Subcutaneous adipose tissue (tissue), 4 donors: ENCODE measurements around the gene TMEM11. TPM values are rescaled to one million over a fixed set of nuclear protein-coding genes. Genes with fewer than 3 reads are reported as not detected.

Experiments used
- total RNA-seq, 4 donors: library from RNA; depleted of rRNA; stranded (reverse); fragments of >200 nt; gene quantifications; one replicate each; pipeline ENCODE4 v1.1.0, GENCODE V29; 2016
- TF ChIP-seq, protein P1 (sequence below): fragments of 450-650 bp; IDR thresholded peaks from one replicate; pipeline ENCODE4 v1.5.1; 2016; ENCODE audit warnings: low read depth, mild to moderate bottlenecking, control low read depth, antibody characterized with exemption, moderate library complexity

Gene TMEM11
- 10 to 100 TPM; 22.0 to 30.1 (median 26.4) TPM for total RNA-seq

- TF ChIP-seq, protein P1, sequence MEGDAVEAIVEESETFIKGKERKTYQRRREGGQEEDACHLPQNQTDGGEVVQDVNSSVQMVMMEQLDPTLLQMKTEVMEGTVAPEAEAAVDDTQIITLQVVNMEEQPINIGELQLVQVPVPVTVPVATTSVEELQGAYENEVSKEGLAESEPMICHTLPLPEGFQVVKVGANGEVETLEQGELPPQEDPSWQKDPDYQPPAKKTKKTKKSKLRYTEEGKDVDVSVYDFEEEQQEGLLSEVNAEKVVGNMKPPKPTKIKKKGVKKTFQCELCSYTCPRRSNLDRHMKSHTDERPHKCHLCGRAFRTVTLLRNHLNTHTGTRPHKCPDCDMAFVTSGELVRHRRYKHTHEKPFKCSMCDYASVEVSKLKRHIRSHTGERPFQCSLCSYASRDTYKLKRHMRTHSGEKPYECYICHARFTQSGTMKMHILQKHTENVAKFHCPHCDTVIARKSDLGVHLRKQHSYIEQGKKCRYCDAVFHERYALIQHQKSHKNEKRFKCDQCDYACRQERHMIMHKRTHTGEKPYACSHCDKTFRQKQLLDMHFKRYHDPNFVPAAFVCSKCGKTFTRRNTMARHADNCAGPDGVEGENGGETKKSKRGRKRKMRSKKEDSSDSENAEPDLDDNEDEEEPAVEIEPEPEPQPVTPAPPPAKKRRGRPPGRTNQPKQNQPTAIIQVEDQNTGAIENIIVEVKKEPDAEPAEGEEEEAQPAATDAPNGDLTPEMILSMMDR: no peak
Observed at GRCh38 chr17:21214015-21214776, at the start of gene TMEM11. Gene TMEM11 (minus strand): TSS chr17:21214161. CDS start chr17:21214152, 9 bp downstream.

DNA sequence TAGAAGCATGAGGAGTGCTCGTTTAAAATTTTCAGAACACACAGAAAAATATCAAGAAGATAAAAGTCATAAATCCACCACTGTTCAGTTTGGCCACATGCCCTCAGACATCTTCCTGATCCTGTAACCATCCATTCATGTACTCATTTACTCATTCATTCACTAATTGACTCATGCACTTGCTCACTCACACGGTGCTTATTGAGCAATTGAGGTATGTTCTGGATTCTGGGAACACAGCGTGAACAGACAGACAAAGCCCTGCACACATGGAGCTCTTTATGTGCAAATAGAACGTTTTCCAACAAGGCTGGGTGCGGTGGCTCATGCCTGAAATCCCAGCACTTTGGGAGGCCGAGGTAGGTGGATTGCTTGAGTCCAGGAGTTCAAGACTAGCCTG lies 49.4 kb upstream of the TMEM11 start:
- TF ChIP-seq, protein P1: no peak

DNA sequence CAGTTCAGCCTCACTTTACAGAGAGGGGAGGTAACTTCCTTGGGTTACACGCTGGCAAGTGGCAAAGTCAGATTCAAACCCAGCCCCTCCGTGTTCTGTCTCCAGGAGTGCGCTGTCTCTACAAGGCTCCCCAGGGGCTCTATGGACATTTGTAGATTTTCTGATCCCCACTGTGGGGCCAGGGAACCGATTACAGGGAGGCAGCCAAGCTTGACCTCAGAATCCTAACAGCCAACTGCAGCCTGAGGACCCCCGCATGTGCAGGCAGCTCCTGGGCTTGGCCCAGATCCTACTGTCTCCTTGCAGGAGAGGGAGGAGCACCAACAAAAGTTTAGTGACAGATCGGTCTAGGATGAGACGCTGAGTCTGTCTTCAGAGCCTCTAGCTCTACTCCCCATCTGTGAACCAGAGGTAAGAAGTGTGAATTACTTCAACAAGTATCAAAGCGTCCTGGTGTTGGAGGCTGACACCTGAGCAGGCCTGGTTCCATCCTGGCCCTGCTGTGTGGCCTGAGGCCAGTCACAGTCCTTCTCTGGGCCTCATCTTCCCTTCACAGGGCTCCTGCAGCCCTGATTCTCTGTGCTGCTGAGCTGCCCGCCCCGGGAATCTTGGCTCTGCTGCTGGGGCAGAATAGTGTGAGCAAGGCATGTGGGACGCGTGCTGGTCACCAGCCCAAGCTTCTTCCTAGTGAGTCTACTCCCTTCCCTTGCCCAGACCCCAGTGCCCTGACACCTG lies 48.5 kb upstream of the TMEM11 start:
- TF ChIP-seq, protein P1: no peak

- TF ChIP-seq, protein P1: no peak
Observed at GRCh38 chr17:21258593-21258992, 44.6 kb upstream of the TMEM11 start.

- TF ChIP-seq, protein P1: no peak
Observed at GRCh38 chr17:21253646-21254441, 39.9 kb upstream of the TMEM11 start.

GRCh38 chr17:21252796-21253645 lies 39.1 kb upstream of the TMEM11 start, which contains the start of gene NATD1:
Gene NATD1 (minus strand): TSS chr17:21253410. CDS start chr17:21253264, 146 bp downstream.
- TF ChIP-seq, protein P1: no peak
